Activated CD8-positive, alpha-beta memory T cell treated with anti-CD3 and anti-CD28 coated beads, Interleukin-2, amount 50 U/mL, for 24 hours (primary cell): ENCODE results near the gene COL4A2.
"Not testable (repeated sequence)": the region's sequence is repeated elsewhere in the genome, so short reads cannot be mapped to it uniquely, and the experiment has no call there.

Source experiments
- DNase-seq: peaks from one replicate; pipeline ENCODE4 v3.0.0-alpha.2; 2020; ENCODE audit errors: extremely low read depth

The COL4A2 gene

DNA sequence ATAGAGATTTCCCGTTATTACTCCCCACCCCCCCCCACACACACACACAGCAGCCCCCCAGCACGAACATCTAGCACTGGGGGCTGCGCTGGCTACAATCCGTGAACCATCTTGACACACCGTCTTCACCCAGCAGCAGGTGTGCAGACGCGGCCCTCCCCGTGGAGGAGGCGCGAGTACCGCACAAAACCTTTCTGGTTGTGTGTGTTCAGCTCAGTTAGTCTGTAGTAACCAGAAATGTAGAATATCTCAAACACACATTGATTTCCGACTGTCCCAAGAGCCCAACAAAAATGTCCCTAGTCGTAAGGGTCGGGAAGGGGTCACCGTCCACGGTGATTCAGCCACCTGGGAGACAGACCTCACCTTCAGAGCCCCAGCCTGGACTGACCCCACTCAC is 131.7 kb downstream of the COL4A2 start:
- DNase-seq, result no peak

DNA sequence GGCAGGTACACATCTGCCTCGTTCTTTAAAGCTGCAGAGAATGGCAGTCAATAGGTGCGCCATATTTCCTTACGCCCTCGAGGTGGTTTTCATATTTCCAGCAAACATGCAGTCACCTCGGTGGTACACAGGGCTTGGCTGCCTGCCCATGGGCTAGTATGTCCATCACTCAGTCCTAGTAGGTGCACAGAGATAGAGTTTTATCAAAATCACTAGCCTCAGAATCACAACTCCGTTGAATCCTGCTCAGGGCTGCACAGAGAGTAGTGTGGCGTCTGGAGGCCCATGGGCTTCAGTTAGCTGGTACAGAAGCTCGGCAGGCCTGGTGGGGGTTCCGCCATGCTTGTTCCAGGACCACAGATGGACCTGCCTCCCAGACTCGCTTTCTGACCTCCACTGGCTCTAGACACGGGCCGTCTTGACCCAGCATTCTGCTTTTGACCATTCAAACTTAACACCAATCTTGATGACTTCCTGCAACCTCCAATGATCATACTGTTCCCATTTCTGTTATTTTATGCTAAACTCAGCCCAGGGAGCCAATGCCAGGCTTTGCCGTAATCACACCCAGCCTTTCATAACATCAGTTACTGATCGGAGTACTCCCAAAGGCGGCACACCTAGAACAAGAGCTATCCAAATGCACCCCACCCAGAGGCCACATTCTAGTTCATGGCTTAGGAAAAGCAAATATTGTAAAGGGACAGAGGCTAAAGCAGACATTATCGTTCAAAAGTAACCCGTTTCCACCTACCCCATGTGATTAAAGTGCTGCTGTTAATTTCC is 134.1 kb downstream of the COL4A2 start:
- DNase-seq, result no peak

DNA sequence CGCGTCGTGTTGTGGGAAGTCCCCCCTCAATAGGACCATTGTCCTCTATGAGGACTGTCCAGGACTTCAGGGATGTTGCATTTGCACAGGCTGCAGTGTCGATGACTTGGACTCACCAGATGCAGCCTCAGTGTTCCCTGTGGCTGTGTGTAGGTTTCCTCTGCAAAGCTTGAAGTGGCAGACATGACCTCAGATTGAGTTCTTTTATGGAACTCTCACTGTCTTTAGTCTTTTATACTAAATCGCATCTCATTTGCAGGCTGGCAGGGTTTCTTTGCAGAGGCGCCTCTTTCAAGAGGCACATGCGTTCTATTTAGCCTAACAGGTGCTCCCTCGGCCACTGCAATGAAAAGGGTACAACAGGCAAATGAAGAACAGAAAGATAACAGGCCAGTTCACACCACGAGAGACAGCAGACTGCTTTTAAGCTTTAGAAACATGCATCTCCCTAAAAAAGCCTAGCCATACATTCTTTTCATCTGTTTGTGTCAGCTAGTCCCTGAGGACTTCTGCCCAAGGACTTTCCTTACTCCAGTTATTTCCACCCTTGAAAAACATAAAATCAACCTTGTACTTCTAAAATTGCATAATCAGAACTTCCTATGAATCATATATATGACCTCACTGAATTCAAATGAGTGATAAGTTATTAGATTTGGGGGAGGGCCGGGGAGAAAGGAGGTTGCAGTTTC is 136.0 kb downstream of the COL4A2 start:
- no peak for DNase-seq

DNA sequence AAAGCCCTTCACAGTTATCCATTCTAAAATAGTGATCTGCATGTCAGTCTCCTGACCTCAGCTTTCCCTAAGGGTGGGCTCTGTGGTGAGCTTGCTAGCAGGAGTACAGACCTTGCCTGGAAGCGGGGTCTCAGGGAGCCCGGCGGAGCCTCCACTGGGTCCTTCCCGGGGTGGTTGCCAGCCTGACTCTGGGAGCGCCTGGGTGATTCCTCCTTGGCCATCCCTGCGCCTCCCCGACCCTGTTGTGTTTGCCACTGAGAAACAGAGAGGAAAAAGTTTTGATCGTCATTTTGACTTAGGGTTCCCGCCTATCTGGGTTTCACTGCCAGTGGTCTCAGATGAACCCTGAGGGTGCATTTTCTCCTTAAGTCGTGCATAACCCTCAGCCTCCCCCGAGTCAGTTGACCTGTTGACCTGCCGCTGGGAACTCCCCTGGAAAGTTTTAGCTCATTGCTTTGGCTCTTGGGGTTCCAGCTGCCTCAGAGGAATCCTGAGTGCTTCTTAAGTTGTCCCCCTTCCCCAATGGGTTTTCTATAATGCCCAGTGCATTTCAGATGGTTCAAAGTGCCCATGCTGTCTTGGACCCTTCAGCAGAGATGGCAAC is 136.6 kb downstream of the COL4A2 start:
- DNase-seq, result no peak

DNA sequence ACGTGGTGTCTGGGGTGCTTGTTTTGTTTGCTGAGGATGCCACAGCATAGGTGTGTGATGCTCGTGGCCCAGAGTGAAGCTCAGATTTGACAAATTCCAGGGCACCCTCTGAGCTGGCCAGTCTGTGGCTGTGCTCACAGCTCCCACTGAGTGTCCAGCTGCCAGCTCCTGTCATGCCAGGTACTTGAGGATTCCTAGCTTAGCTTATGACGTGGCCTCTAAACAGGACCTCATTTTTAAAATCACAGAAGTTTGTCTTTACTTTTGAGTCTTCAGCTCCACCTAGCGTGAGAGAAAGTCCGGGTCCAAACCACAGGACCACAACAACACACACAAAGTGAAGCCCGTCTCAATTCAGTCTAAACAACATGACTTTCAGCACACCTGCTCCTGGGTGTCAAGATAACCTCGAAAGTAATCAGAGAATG is 137.2 kb downstream of the COL4A2 start:
- DNase-seq, result no peak

DNA sequence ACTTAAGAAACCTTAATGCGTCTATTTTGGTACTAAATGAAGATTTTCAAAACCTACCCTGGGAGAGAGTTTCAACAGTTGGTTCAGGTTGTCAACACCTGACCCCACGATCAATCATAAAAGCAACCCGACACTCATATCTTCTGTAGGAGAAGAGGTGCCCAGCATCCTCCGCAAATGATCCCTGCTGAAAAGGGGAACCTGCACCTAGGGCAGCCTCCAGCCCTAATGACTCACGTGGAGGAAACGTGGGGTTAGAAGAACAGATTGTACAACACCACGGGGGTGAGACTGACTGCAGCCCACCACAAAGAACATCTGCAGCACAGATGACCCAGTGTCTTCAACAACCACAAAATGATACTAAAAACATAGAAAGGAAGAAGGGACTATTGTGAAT is 138.1 kb downstream of the COL4A2 start:
- DNase-seq, result no peak

DNA sequence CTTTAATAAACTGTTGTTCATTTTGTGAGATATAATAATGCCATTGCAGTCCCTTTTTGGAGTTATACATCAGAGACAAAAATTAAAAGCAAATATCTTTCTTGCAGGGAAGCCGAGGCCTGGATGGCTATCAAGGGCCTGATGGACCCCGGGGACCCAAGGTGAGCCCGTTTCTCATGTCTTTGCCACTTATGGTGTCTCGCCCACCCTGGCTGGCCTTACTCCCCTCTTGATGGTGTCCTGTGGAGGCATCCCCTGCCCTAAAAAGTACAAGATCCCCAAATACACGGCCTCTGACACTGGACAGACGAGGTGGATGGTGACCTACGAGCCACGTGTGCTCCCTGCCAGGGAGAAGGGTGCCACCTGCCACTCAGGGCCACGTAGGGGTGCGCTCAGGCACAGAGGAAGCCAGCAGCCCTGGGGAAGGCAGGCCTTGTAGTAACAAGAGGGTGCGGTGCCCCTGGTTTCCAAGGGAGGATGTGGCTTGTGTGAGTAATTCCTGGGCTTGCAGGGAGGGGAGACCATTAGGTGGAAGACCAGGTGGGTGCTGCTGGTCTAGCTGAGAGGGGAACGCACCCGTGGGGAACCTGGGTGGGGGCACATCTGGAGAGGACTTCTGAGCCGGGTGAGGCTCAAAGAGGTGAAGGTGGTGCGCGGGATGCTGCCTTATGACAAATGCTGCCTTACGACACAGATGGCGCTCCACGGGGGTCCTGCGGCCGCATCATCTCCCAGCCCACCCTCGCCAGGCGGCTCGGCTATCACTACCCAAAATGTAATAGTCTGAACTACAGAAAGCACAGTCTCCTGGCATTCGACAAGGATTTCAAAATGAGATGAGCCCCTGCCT is 138.9 kb downstream of the COL4A2 start:
- DNase-seq, result no peak

DNA sequence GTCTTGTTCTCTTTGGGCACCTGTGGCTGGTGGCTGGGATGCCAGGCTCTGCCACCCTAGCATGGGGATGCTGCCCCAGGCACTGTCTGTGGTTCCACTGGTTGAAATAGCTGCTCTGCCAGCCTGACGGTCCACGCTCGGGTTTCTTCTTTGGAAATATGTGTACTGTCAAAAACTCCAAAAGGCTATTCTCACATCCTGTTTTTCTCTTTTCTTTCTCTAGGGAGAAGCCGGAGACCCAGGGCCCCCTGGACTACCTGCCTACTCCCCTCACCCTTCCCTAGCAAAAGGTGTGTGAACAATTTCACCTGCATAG is 139.4 kb downstream of the COL4A2 start:
- no peak for DNase-seq

DNA sequence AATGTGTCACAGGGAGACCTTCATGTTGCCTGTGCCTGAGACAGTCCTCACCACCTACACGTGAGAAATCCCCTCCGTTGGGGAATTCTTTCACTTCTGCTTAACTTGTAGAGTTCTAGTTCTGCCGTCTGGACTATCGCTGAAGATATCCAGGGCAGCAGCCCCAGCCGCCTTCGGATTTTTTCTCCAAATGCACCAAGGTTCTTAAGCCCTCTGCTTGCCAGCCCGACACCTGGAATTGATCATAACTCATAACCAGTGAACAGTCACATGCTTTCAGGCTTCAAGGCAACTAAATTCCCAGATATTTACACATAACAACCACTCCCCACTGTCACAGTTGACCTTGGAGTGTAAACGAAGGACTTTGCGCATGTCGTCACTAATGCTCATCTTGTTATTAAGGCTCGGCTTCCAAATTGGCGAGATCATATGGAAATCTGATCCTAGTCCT is 140.0 kb downstream of the COL4A2 start:
- no peak for DNase-seq

DNA sequence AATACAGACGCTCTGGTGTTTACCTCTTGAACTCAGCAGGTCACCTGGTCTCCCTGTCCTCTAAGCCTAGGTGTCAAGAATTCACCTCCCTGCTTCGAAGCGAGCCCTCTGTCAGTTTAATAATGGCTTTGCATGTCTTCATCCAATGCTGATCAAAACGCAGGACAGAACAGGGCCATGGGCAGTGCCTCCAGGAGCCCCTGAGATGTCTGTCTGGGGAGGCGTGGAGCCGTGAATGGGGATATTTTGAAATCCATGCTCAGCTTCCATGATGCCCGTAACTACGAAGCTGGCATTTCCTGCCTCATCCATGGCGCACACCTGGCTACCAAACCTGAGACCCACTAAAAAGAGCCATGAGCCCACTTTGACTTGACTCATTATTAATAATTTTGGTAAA is 140.7 kb downstream of the COL4A2 start:
- DNase-seq, result no peak

DNA sequence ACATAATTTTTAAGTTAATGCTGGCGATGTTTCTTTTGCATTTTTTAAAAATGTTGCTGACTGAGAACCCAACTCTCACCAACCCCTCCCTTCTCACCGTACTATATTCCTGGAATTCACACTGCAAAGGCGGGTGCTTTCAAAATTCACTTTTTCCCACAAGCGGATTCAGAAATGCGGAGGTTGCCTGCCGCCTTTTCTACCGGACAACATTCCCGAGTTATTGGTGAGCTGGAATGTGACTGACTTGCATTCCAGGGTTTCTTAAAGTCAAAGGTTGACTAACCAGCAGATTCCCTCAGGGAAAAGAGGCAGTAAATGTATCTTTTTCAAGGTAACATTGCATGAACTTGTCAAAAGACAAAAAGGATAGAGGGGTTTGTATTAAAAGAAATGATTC is 141.1 kb downstream of the COL4A2 start:
- no peak for DNase-seq

DNA sequence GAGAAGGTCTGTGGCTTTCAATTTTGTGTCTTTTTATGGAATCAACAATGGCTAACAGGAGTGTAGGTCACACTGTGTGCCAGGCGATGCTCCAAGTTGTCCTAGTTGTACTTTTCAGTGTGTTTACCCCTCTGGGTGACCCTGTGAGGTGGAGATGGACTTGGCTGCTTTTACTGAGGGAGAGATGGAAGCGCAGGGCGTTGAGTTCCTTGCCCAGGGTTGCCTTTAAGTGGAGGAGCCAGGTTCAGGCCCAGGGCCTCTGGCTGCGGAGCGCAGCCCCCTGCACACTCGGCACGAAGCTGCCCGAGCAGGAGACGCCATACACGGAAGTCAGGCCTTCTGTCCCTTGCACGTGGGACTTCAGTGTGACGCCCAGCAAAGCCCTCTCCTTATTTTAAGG is 141.6 kb downstream of the COL4A2 start:
- no peak for DNase-seq

DNA sequence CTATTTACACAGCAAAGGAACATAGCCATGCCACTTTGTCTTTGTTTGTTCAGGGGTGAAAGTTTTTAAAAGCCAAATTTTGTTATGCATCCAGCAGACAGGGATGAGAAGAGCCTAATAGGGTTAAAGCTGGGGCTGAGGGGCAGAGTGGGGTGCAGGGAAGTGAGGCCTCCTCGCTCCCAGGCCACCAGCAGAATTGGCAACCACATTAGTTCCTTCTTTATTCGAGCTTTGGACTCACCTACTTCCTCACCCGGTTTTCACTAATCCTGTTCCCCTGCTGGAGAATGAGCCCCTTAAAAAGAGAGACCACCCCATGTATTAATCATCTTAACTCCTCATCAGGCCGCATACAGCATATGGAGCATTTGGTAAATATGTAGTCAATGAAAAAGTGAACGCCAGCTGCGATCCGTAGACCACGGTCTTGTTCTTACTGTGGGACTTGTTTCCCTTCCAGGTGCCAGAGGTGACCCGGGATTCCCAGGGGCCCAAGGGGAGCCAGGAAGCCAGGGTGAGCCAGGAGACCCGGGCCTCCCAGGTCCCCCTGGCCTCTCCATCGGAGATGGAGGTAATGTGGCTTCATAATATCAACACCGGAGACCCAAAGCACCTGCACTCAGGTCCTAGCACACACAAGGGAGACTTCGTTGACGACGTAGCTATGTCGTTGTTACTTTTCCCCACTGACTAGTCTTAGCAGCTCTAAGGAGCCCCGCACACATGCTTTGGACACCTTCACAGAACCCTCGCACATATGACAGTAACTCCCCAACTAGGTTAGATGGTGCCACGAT is 142.3 kb downstream of the COL4A2 start:
- DNase-seq, result no peak

DNA sequence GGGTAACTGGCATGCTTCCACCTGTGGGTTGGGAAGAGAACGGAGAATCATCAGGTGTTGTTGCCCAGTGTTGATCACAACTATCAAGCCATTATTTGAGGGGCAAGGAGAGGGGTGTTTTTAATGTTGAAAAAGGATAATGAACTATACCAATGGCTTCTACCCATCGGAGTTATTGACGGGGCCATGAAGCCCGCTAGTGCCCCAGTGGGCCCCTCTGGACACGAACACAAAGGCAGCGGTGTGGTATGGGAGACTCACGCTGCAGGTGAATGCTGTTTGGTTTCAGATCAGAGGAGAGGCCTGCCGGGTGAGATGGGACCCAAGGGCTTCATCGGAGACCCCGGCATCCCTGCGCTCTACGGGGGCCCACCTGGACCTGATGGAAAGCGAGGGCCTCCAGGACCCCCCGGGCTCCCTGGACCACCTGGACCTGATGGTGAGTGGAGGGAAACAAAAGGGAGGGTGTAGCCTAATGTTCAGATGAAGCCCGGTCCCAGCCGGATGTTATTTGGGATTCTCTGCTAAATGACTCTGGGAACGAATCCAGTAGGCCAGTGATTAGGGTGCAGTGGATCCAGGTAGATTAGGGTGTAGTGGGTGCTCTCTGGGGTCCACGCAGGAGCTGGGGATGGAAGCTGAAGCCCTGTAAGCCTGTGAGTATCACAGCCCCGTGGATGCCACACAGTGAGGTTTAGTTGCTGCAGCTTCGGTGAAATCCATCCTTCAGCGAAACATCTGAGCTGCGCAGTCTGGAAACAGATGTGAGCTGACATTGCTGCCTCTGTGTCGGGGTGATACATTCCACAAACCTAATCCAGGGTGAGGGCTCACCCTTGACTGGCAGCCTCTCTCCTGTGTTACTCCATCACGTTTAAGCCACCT is 143.2 kb downstream of the COL4A2 start:
- no peak for DNase-seq

DNA sequence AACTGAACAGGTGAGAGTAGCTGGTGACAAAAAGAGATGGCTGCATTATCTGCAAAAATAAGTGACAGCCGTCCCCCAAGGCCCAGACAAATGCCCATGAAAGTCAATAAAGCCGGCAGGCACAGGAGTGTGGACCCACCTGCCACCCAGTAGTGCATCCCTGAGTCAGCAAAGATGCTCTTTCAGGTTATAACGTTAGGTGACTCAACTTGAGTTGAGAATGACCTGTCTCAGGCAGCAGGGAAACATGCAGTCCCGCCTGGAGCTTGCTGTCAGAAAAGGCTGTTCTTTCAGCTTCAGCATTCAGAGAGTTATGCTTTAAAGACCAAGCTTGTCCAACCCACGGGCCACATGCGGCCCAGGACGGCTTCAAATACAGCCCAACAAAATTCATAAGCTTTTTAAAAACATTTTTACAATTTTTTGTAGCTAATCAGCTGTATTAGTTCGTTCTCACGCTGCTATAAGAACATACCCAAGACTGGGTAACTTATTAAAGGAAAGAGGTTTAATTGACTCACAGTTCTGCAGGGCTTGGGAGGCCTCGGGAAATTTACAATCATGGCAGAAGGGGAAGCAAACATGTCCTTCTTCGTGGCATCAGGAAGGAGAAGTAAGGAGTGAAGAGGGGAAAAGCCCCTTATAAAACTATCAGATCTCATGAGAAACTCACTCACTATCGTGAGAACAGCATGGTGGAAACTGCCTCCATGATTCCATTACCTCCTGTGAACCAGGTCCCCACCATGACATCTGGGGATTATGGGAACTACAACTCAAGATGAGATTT is 144.1 kb downstream of the COL4A2 start:
- DNase-seq, result no peak

DNA sequence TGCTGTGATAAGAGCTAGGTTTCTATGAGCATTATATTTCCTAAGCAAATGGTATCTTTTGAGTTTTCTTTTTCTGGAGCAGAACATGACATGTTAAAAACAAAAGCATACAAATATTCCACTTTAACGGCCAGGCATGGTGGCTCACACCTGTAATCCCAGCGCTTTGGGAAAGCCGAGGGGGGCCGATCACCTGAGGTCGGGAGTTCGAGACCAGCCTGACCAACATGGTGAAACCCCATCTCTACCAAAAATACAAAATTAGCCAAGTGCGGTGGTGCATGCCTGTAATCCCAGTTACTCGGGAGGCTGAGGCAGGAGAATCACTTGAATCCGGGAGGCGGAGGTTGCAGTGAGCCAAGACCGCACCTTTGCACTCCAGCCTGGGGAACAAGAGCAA is 146.0 kb downstream of the COL4A2 start:
- DNase-seq, result not testable (repeated sequence)

DNA sequence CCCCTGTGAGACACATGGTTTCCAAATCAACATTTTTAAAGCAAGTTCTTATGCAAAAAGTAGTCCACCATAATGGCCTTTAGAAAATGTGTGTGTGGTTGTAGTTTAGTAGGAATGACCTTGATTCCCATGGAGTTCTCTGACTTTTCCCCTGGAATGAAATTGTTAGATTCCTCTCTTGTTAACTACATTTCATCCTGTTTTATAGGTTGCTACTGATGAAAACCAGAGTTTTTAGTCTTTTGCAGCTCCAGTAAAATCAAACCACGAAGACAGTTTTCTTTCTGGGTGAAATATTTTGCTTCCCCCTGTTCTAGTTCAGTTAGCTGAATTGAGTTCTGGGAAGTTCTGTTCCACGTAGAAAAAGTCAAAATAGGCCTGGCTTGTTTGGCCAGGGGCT is 146.7 kb downstream of the COL4A2 start:
- DNase-seq, result no peak

DNA sequence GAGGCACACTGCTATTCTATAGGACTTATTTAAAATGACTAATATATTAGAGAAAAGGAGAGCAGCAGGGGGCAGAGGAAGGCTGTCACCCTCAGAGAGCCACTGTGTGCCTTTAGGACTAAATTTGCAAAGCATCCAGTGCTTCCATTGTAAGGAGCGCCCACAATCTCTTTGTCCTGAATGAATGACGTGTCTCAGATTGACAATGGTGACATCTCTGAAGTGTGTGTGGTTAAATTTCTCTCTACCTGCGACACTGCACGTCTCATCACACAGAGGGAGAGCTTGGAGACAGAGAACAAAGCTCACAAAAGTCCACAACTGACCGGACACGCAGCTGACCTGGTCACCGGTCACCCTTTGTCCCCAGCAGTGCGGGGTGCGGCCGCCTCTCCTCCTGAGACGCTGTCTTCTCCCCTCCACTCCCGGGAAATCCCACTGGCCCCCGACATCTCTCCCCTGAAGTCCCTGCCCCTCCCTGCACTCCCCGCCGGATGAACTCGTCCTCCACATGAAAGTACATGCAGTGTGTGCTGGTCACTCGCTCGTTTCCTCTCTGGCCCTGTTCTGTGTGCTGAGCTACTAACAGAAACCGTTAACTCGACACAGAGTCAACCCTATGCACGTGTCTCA is 147.3 kb downstream of the COL4A2 start:
- no peak for DNase-seq

DNA sequence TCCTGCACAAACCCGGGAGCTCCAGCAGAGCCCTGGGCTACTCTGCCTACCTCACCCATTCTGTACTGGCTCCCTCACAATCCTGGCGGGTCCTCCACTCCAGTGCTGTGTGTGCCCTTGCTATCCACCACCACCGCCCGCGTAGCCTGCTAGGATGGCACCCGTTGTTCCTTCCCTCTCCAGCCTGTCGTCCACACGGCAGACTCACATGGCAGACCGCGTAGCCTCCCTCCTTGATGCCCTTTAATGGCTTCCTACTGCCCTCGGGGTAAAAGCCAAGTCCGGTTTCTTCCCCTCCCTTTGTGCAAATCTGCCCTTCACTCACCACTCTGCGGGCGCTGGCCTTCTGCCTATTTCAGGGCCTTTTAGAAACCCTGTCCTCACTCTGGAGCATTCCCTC is 147.9 kb downstream of the COL4A2 start:
- no peak for DNase-seq
